HL-60/S4 treated with phorbol 12-myristate 13-acetate at 8.2 ng/mL for 4 days and 3 days (cell line): ENCODE measurements around the gene PLCXD1.
"Not testable (repeated sequence)": the region's sequence is repeated elsewhere in the genome, so short reads cannot be mapped to it uniquely, and the experiment has no call there.

Experiments used
- in situ Hi-C: fragments of 300-500 bp; cut with MboI; formaldehyde crosslinking; loops from 2 replicates; pipeline ENCODE4 v1.15.0; 2022; ENCODE audit warnings: low sequenced_read_pairs

Gene PLCXD1

GRCh38 chrX:349702-350101 is 68.5 kb downstream of the PLCXD1 start:
- in situ Hi-C loops = no loop called here

- in situ Hi-C loops = no loop called here
Observed at GRCh38 chrX:350148-350533, 69.0 kb downstream of the PLCXD1 start.

- in situ Hi-C loops = no loop called here
Observed at GRCh38 chrX:350534-351323, 69.5 kb downstream of the PLCXD1 start.

GRCh38 chrX:351324-351641 is 70.1 kb downstream of the PLCXD1 start:
- in situ Hi-C loops = not testable (repeated sequence)

GRCh38 chrX:351736-352135 is 70.6 kb downstream of the PLCXD1 start:
- in situ Hi-C loops = no loop called here

- in situ Hi-C loops = no loop called here
Observed at GRCh38 chrX:352181-352580, 71.0 kb downstream of the PLCXD1 start.

- in situ Hi-C loops = no loop called here
Observed at GRCh38 chrX:352582-353314, 71.6 kb downstream of the PLCXD1 start.
